Raji (cell line): Measurements from ENCODE around the gene NDUFAF5.

Experiments used
- POLR2A ChIP-seq: IDR thresholded peaks from 2 replicates; pipeline ENCODE4 v1.6.1; 2011; ENCODE audit warnings: low read depth, low read length, control low read depth; ENCODE audit not compliant: insufficient read depth

The NDUFAF5 gene

DNA sequence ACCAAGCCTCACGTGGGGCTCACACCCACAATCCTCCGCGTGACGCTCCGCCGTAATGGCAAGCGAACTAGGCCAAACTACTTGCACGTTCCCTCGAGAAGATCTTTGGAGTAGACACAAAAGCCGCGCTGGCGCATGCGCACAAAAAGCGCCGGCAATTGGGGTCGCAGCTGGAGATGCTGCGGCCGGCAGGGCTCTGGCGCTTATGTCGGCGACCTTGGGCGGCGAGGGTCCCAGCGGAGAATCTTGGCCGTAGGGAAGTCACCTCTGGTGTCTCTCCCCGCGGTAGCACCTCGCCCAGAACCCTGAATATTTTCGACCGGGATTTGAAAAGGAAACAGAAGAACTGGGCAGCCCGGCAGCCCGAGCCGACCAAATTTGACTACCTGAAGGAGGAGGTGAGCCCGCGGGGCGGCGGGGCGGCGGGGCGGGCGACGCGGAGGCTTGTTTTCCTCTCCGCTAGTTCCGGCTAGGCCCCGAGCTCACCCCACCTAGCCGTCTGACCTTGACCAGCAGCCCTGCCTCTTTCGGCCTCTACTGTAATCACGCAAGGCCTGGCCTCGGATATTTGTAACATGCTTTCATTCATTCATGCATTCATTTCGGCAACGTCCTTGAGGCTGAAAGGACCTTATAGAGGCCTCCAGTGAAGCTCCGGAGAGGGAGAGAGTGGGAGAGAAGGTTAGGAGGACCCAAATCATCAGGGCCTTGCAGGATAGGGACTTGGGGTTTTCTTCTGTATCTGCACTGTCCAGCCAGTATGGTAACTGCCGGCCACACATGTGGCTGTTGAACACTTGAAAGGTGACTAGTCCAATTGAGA, at the start of gene NDUFAF5, which contains the start of gene ESF1:
TSS of gene NDUFAF5 (plus strand) at position 136 of the 823 bp plus-strand sequence. CDS start at position 177, 41 bp downstream.
TSS of gene ESF1 (minus strand) at position 27 of the 823 bp plus-strand sequence. CDS start 1,779 bp downstream, outside the sequence.
- peak; percentile 90 for TF ChIP-seq POLR2A

DNA sequence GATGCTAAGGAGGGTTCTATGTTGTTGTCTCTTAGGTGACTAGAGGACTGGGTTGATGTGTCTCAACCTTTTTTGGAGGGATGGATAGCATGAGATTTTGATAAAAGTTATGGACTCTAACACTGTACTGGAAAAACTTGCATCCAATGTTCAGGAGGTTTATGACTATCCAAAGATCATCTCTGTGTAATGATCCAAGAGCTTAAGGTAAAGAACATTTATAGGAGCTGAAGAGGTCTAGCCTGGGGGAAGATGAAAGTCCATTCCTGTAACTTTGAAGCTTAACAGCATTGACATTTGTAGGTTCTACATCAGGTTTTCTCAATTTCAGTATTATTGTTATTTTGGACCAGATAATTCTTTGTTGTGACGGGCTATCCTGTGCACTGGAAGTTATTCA, 49.0 kb upstream of the NDUFAF5 start:
- no peak for TF ChIP-seq POLR2A

- TF ChIP-seq POLR2A = no peak
These were observed 48.2 kb upstream of the NDUFAF5 start for GRCh38 chr20:13736436-13737191.

GRCh38 chr20:13739731-13740649, 44.8 kb upstream of the NDUFAF5 start:
- TF ChIP-seq POLR2A = no peak

DNA sequence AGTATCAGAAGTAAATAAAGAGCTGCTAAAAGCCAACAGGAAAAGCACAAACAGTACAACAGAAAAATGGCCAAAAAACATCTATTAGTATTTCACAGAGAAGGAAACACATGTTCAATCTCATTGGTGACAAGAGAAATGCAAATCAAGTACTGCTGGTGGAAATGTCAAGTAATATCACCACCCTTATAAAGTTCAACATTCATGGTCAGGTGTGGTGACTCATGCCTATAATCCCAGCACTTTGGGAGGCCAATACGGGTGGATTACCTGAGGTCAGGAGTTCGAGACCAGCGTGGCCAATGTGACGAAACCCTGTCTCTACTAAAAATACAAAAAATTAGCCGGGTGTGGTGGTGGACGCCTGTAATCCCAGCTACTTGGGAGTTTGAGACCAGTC, 42.9 kb upstream of the NDUFAF5 start:
- TF ChIP-seq POLR2A = no peak

DNA sequence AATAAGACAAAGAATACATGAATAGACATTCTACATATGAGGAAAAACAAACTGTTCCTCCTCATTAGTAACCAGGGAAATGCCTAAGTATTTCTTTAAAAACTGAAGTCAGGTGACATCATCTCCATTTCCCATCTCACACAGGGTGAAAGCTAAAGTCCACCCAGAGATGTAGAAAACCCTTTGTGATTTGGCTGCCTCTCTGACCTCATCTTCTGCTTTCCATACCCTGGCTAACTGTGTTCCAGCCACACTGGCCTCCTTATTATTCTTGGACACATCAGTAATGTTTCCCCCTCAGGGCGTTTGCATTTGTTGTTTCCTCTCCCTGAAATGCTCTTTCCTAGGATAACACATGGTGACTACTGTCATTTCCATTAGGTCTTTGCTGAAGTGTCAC, 40.5 kb upstream of the NDUFAF5 start:
- TF ChIP-seq POLR2A = no peak

DNA sequence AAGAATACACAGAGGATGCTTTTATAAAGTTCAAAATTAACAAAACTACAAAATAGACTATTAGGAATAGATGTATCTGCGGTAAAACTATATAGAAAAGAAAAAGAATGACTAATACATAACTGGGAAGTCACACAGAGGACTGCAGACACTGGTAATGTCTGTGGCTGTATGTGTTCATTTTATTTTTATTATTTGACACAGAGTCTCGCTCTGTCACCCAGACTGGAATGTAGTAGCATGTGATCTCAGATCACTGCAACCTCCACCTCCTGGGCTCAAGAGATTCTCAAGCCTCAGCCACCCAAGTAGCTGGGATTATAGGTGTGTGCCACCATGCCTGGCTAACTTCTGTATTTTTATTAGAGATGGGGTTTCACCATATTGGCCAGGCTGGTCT, 39.0 kb upstream of the NDUFAF5 start:
- TF ChIP-seq POLR2A = no peak

- no peak for TF ChIP-seq POLR2A
These were observed 35.0 kb upstream of the NDUFAF5 start for GRCh38 chr20:13749811-13750210.

DNA sequence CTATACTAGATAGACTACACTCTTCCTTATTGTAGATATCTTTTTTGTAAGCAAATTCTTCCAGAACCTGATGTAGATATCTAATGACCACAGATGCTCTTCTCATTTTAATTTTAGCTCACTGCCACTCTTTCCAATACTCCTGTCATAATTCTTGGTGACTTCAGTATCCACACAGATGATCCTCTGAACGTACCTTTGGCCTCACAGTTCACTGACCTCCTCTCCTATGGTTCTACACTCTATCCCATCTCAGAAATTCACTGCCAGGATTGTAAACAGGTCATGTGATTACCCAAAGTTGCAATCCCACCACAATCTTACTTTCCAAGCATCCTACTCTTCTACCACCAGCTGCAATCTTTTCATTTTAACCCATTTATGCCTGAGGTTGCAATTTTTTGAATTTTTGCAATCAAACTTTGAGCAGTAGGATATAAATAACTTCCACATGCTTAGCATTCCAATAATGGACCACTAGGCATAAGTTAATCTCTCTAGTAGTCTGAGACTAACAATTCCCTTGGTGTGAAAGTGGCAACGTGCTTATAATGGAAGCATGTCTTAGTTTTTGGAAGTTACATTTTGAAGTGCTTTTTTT, 31.3 kb upstream of the NDUFAF5 start:
- TF ChIP-seq POLR2A = no peak

DNA sequence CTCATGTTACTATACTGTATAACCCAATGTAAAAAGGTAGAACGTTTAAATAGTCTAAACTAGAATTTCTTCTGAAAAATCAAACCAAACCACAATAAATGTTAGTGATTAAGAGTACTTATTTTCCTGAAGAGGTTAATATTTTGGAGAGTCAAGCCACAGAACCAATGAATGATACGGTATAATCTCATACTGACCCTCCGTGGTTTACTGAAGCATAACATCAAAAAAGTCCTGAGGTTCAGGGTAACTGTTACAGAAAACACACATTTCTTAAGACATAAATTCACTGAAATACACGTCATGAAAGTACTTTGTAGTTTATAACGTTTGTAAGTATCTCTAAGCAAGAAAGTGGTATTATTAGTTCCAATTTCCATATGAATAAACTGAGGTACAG, 29.0 kb upstream of the NDUFAF5 start:
- no peak for TF ChIP-seq POLR2A

GRCh38 chr20:13756551-13756950, 28.3 kb upstream of the NDUFAF5 start:
- TF ChIP-seq POLR2A = no peak

DNA sequence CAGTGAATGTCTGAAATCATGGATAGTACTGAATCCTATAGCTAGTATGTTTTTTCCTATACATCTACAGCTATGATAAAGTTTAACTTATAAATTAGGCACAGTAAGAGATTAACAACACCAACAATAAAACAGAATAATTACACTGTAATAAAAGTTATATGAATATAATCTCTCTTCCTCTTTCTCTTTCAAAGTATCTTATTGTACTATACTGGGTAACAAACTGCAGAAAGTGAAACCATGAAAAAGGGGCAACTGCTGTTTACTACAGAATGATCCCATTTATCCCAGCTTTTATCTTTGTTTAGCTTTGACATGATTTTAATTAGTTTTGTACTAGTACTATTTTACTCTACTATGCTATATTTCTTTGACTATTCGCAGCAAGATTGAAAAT, 25.9 kb upstream of the NDUFAF5 start:
- TF ChIP-seq POLR2A = no peak

GRCh38 chr20:13765299-13765698, 19.5 kb upstream of the NDUFAF5 start:
- TF ChIP-seq POLR2A = no peak

GRCh38 chr20:13765868-13766416, 18.9 kb upstream of the NDUFAF5 start:
- TF ChIP-seq POLR2A = no peak
